ENCODE measurements around the gene CELF4. TPM values are rescaled to one million over a fixed set of nuclear protein-coding genes. Genes with fewer than 3 reads are reported as not detected.

CELF4 gene
- total RNA-seq, 1 experiment from 2014 or later: 0.11 TPM

- DNase-seq: peak; percentile 45 to 46
- Mint-ChIP-seq H3K27me3 (ENCODE audit: insufficient read depth, unreplicated experiment) (peaks cover 5% of the 10 kb centered on the region), H3K36me3 (ENCODE audit: insufficient read depth, unreplicated experiment) (no peaks in the 10 kb centered on the region), H3K9me3 (ENCODE audit: unreplicated experiment) (no peaks in the 10 kb centered on the region), H3K27ac (ENCODE audit: unreplicated experiment) (no peak overlapping the region), H3K4me1 (ENCODE audit: low read depth, unreplicated experiment) (no peaks in the 10 kb centered on the region), H3K4me3 (ENCODE audit: unreplicated experiment) (no peak overlapping the region)
- Histone ChIP-seq H3K27me3 (replicated peaks; ENCODE audit: control insufficient read depth, insufficient read depth, low read length) (no peaks in the 10 kb centered on the region; the same call in 1 of the 2 replicates), H3K4me3 (ENCODE audit: low read depth, low read length) (peak overlapping the region; percentile 25), H3K4me1 (no peaks in the 10 kb centered on the region), H3K36me3 (ENCODE audit: control insufficient read depth, insufficient read depth, low read length) (no peaks in the 10 kb centered on the region), H3K9me3 (no peaks in the 10 kb centered on the region)
- BruUV-seq (replicated peaks): no TSS peak
- ChIA-PET CTCF (interaction anchor here (0.6 kb wide), 2 partner anchors 51 to 142 kb away, joined by 6 to 7 read pairs; no protein-coding TSS in a partner anchor), POLR2A (no interaction called here)
- TF ChIP-seq CTCF (IDR thresholded peaks at IDR 0.05; ENCODE audit: insufficient read depth in 1 of 2, low read depth in 1 of 2, low read length in 1 of 2, severe bottlenecking in 1 of 2, unreplicated experiment in 1 of 2): no peak
- intact Hi-C loops (cut with micrococcal nuclease; ENCODE audit: unreplicated experiment): loop anchor here (10.0 kb wide), 1 partner anchor 81 kb away; no protein-coding TSS in a partner anchor
Measured at GRCh38 chr18:37393945-37394609, 171.5 kb downstream of the CELF4 start.

- Histone ChIP-seq H3K4me1 (no peaks in the 10 kb centered on the region), H3K27me3 (replicated peaks; ENCODE audit: control insufficient read depth, insufficient read depth, low read length) (no peaks in the 10 kb centered on the region; the same call in 1 of the 2 replicates), H3K4me3 (ENCODE audit: low read depth, low read length) (no peak overlapping the region), H3K36me3 (ENCODE audit: control insufficient read depth, insufficient read depth, low read length) (no peaks in the 10 kb centered on the region), H3K9me3 (no peaks in the 10 kb centered on the region)
- intact Hi-C loops (cut with micrococcal nuclease; ENCODE audit: unreplicated experiment): loop anchor here (10.0 kb wide), 1 partner anchor 81 kb away; no protein-coding TSS in a partner anchor
- Mint-ChIP-seq H3K4me1 (ENCODE audit: low read depth, unreplicated experiment) (no peaks in the 10 kb centered on the region), H3K27ac (ENCODE audit: unreplicated experiment) (no peak overlapping the region), H3K4me3 (ENCODE audit: unreplicated experiment) (no peak overlapping the region), H3K27me3 (ENCODE audit: insufficient read depth, unreplicated experiment) (peaks cover 6% of the 10 kb centered on the region), H3K36me3 (ENCODE audit: insufficient read depth, unreplicated experiment) (no peaks in the 10 kb centered on the region), H3K9me3 (ENCODE audit: unreplicated experiment) (no peaks in the 10 kb centered on the region)
- TF ChIP-seq CTCF (IDR thresholded peaks at IDR 0.05; ENCODE audit: insufficient read depth in 1 of 2, low read depth in 1 of 2, low read length in 1 of 2, severe bottlenecking in 1 of 2, unreplicated experiment in 1 of 2): no peak
- no peak for DNase-seq
- POLR2A ChIA-PET: no interaction called here
- no TSS peak for BruUV-seq (replicated peaks)
- CTCF ChIA-PET: no interaction called here
Measured at GRCh38 chr18:37393221-37393827, 172.3 kb downstream of the CELF4 start.

GRCh38 chr18:37392648-37393047, 172.9 kb downstream of the CELF4 start:
- H3K9me3 Mint-ChIP-seq (ENCODE audit: unreplicated experiment): no peaks in the 10 kb centered on the region
- no peak for TF ChIP-seq CTCF (IDR thresholded peaks at IDR 0.05; ENCODE audit: insufficient read depth in 1 of 2, low read depth in 1 of 2, low read length in 1 of 2, severe bottlenecking in 1 of 2, unreplicated experiment in 1 of 2)
- peaks cover 8% of the 10 kb centered on the region for H3K27me3 Mint-ChIP-seq (ENCODE audit: insufficient read depth, unreplicated experiment)
- no TSS peak for BruUV-seq (replicated peaks)
- ChIA-PET CTCF (no interaction called here), POLR2A (no interaction called here)
- no peaks in the 10 kb centered on the region for H3K36me3 Mint-ChIP-seq (ENCODE audit: insufficient read depth, unreplicated experiment)
- Histone ChIP-seq H3K9me3 (no peaks in the 10 kb centered on the region), H3K27me3 (replicated peaks; ENCODE audit: control insufficient read depth, insufficient read depth, low read length) (no peaks in the 10 kb centered on the region; the same call in 1 of the 2 replicates), H3K4me1 (no peaks in the 10 kb centered on the region), H3K36me3 (ENCODE audit: control insufficient read depth, insufficient read depth, low read length) (no peaks in the 10 kb centered on the region), H3K4me3 (ENCODE audit: low read depth, low read length) (no peak overlapping the region)
- H3K27ac Mint-ChIP-seq (ENCODE audit: unreplicated experiment): no peak overlapping the region
- H3K4me1 Mint-ChIP-seq (ENCODE audit: low read depth, unreplicated experiment): no peaks in the 10 kb centered on the region
- DNase-seq: no peak
- intact Hi-C loops (cut with micrococcal nuclease; ENCODE audit: unreplicated experiment): loop anchor here (10.0 kb wide), 1 partner anchor 82 kb away; no protein-coding TSS in a partner anchor
- H3K4me3 Mint-ChIP-seq (ENCODE audit: unreplicated experiment): no peak overlapping the region
